Measurements from ENCODE around the gene CCDC88A.
"Not testable (repeated sequence)": the region's sequence is repeated elsewhere in the genome, so short reads cannot be mapped to it uniquely, and the experiment has no call there.

CCDC88A gene

DNA sequence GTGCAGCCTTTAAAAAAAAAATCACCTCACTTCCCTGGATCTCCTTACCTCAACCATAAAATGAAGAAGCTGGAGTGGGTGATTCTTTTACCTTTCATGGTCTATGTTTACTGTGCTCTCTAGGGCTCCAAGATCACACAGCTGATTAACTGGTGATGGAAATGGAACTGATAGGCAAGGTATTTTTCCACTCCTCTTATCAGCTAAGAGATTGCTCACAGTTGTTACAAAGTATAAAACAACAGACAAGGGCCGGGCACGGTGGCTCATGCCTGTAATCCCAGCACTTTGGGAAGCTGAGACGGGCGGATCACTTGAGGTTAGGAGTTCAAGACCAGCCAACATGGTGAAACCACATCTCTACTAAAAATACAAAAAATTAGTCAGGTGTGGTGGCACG lies 172.6 kb downstream of the CCDC88A start:
- no peak overlapping the region for H3K27ac ChIP-seq (ENCODE audit: low read length, poor library complexity, severe bottlenecking)
- H3K36me3 ChIP-seq (ENCODE audit: control insufficient read depth in 1 of 2, insufficient read depth in 2 of 2, low read depth in 1 of 2, low read length in 2 of 2), result peaks cover 13 to 86% of the 10 kb centered on the region in 2 experiments
- no peak overlapping the region for H3K14ac ChIP-seq (ENCODE audit: low read length in 2 of 2)
- no peak overlapping the region for H3K23ac ChIP-seq (ENCODE audit: low read length in 2 of 2)
- no peak overlapping the region for H3K4ac ChIP-seq (ENCODE audit: low read depth in 1 of 2, low read length in 2 of 2)
- H3K9ac ChIP-seq (ENCODE audit: low read length), result no peak overlapping the region
- no peaks in the 10 kb centered on the region for H3K27me3 ChIP-seq (ENCODE audit: control insufficient read depth in 1 of 2, insufficient read depth in 1 of 2, low read length in 2 of 2)
- H4K91ac ChIP-seq (ENCODE audit: low read length), result no peak overlapping the region
- 88% methylated on average over 5 of the region's 5 CpGs for WGBS
- H3K9me3 ChIP-seq (ENCODE audit: control insufficient read depth, low read length), result no peaks in the 10 kb centered on the region
- no peak overlapping the region for H2BK120ac ChIP-seq (ENCODE audit: low read depth, low read length)
- no peak overlapping the region for H3K4me3 ChIP-seq (ENCODE audit: insufficient read depth in 1 of 2, low read depth in 1 of 2, low read length in 2 of 2)
- H2BK5ac ChIP-seq (ENCODE audit: low read depth, low read length, poor library complexity, severe bottlenecking), result no peak overlapping the region
- H2BK12ac ChIP-seq (ENCODE audit: low read length in 2 of 2), result no peak overlapping the region
- no peak overlapping the region for H2BK15ac ChIP-seq (ENCODE audit: low read depth, poor library complexity, severe bottlenecking)
- no peak overlapping the region for H3K4me2 ChIP-seq (ENCODE audit: low read length, poor library complexity, severe bottlenecking)
- H2AK5ac ChIP-seq (ENCODE audit: low read length, severe bottlenecking), result no peak overlapping the region
- no peak overlapping the region for H3K18ac ChIP-seq (ENCODE audit: low read depth in 1 of 2, low read length in 2 of 2)
- no peak overlapping the region for H4K8ac ChIP-seq (ENCODE audit: low read length)
- no peaks in the 10 kb centered on the region for H3K4me1 ChIP-seq (ENCODE audit: control insufficient read depth, insufficient read depth, low read depth, low read length)
- no peaks in the 10 kb centered on the region for H3K79me1 ChIP-seq (replicated peaks; ENCODE audit: low read length, poor library complexity, severe bottlenecking)
- no peak overlapping the region for H2AFZ ChIP-seq (ENCODE audit: low read depth, low read length)
- DNase-seq, result no peak

DNA sequence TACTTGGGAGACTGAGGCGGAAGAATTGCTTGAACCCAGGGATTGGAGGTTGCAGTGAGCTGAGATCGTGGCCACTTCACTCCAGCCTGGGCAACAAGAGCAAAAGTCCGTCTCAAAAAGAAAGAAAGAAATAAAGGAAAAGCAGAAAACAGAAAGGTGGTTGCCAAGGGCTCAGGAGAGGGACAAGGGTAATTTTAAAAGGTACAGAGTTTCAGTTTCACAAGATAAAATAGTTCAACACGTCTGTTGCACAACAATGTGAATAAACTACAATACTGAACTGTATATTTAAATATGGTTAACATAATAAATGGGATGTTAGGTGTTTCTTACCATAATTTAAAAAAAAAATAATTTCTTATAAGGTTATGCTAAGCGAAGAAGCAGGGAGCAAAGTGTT lies 174.2 kb downstream of the CCDC88A start:
- no peak overlapping the region for H3K4ac ChIP-seq (ENCODE audit: low read depth in 1 of 2, low read length in 2 of 2)
- no peak overlapping the region for H3K23ac ChIP-seq (ENCODE audit: low read length in 2 of 2)
- H3K9me3 ChIP-seq (ENCODE audit: control insufficient read depth, low read length), result no peaks in the 10 kb centered on the region
- H3K27me3 ChIP-seq (ENCODE audit: control insufficient read depth in 1 of 2, insufficient read depth in 1 of 2, low read length in 2 of 2), result no peaks in the 10 kb centered on the region
- no peak overlapping the region for H3K4me2 ChIP-seq (ENCODE audit: low read length, poor library complexity, severe bottlenecking)
- WGBS, result 100% methylated on average over 2 of the region's 5 CpGs
- no peak overlapping the region for H2BK5ac ChIP-seq (ENCODE audit: low read depth, low read length, poor library complexity, severe bottlenecking)
- H2BK12ac ChIP-seq (ENCODE audit: low read length in 2 of 2), result no peak overlapping the region
- DNase-seq, result no peak
- no peak overlapping the region for H3K4me3 ChIP-seq (ENCODE audit: insufficient read depth in 1 of 2, low read depth in 1 of 2, low read length in 2 of 2)
- H2AK5ac ChIP-seq (ENCODE audit: low read length, severe bottlenecking), result no peak overlapping the region
- no peaks in the 10 kb centered on the region for H3K79me1 ChIP-seq (replicated peaks; ENCODE audit: low read length, poor library complexity, severe bottlenecking)
- no peak overlapping the region for H4K8ac ChIP-seq (ENCODE audit: low read length)
- H3K27ac ChIP-seq (ENCODE audit: low read length, poor library complexity, severe bottlenecking), result no peak overlapping the region
- H3K14ac ChIP-seq (ENCODE audit: low read length in 2 of 2), result no peak overlapping the region
- peaks cover 14 to 81% of the 10 kb centered on the region in 2 experiments for H3K36me3 ChIP-seq (ENCODE audit: control insufficient read depth in 1 of 2, insufficient read depth in 2 of 2, low read depth in 1 of 2, low read length in 2 of 2)
- no peaks in the 10 kb centered on the region for H3K4me1 ChIP-seq (ENCODE audit: control insufficient read depth, insufficient read depth, low read depth, low read length)
- no peak overlapping the region for H4K91ac ChIP-seq (ENCODE audit: low read length)
- H3K9ac ChIP-seq (ENCODE audit: low read length), result no peak overlapping the region
- no peak overlapping the region for H2BK15ac ChIP-seq (ENCODE audit: low read depth, poor library complexity, severe bottlenecking)
- H2AFZ ChIP-seq (ENCODE audit: low read depth, low read length), result no peak overlapping the region
- no peak overlapping the region for H3K18ac ChIP-seq (ENCODE audit: low read depth in 1 of 2, low read length in 2 of 2)
- no peak overlapping the region for H2BK120ac ChIP-seq (ENCODE audit: low read depth, low read length)

DNA sequence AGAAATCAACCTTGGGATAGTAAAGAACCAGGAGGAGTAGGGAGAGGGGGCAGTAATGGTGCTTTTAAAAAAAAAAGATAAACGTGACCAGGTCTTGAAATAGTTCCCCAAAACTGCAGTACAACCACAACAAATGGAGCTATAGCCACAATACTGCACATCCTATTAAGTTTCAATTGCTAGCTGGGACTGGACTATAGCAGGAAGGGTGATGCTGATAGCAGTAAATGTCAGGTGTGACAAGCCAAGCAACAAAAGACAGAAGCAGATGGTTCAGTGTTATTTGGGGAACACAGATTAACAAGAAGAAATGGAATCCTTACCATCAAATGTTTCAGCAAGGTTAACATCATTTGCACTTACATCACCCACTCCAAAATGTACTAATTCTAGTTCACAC lies 177.0 kb downstream of the CCDC88A start:
- Histone ChIP-seq H3K14ac (ENCODE audit: low read length in 2 of 2) (no peak overlapping the region), H3K79me1 (replicated peaks; ENCODE audit: low read length, poor library complexity, severe bottlenecking) (no peaks in the 10 kb centered on the region), H4K91ac (ENCODE audit: low read length) (no peak overlapping the region), H3K9ac (ENCODE audit: low read length) (no peak overlapping the region), H3K4me1 (ENCODE audit: control insufficient read depth, insufficient read depth, low read depth, low read length) (no peaks in the 10 kb centered on the region), H2BK5ac (ENCODE audit: low read depth, low read length, poor library complexity, severe bottlenecking) (no peak overlapping the region), H3K4me2 (ENCODE audit: low read length, poor library complexity, severe bottlenecking) (no peak overlapping the region), H3K9me3 (ENCODE audit: control insufficient read depth, low read length) (no peaks in the 10 kb centered on the region), H4K8ac (ENCODE audit: low read length) (no peak overlapping the region), H3K23ac (ENCODE audit: low read length in 2 of 2) (no peak overlapping the region), H3K36me3 (ENCODE audit: control insufficient read depth in 1 of 2, insufficient read depth in 2 of 2, low read depth in 1 of 2, low read length in 2 of 2) (peaks cover 7 to 75% of the 10 kb centered on the region in 2 experiments), H2BK12ac (ENCODE audit: low read length in 2 of 2) (no peak overlapping the region), H2BK15ac (ENCODE audit: low read depth, poor library complexity, severe bottlenecking) (no peak overlapping the region), H3K27me3 (ENCODE audit: control insufficient read depth in 1 of 2, insufficient read depth in 1 of 2, low read length in 2 of 2) (no peaks in the 10 kb centered on the region), H2BK120ac (ENCODE audit: low read depth, low read length) (no peak overlapping the region), H3K18ac (ENCODE audit: low read depth in 1 of 2, low read length in 2 of 2) (no peak overlapping the region), H2AK5ac (ENCODE audit: low read length, severe bottlenecking) (no peak overlapping the region), H3K4me3 (ENCODE audit: insufficient read depth in 1 of 2, low read depth in 1 of 2, low read length in 2 of 2) (no peak overlapping the region), H2AFZ (ENCODE audit: low read depth, low read length) (no peak overlapping the region), H3K4ac (ENCODE audit: low read depth in 1 of 2, low read length in 2 of 2) (no peak overlapping the region), H3K27ac (ENCODE audit: low read length, poor library complexity, severe bottlenecking) (no peak overlapping the region)
- no peak for DNase-seq
- WGBS, result no CpG with 5 or more reads among the region's 1 CpG

DNA sequence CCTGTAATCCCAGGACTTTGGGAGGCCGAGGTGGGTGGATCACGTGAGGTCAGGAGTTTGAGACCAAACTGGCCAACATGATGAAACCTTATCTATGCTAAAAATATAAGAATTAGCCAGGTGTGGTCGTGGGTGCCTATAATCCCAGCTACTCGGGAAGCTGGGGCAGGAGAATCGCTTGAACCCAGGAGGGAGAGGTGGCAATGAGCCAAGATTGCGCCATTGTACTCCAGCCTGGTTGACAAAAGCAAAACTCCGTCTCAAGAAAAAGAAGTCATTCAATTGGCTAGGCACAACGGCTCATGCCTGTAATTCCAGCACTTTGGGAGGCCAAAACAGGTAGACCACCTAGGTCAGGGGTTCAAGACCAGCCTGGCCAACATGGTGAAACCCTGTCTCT lies 178.1 kb downstream of the CCDC88A start:
- not testable (repeated sequence) for H2AK5ac ChIP-seq (ENCODE audit: low read length, severe bottlenecking); H2BK15ac ChIP-seq (ENCODE audit: low read depth, poor library complexity, severe bottlenecking); H3K23ac ChIP-seq (ENCODE audit: low read length in 2 of 2); H3K9ac ChIP-seq (ENCODE audit: low read length); H3K4me1 ChIP-seq (ENCODE audit: control insufficient read depth, insufficient read depth, low read depth, low read length); H3K4me2 ChIP-seq (ENCODE audit: low read length, poor library complexity, severe bottlenecking); H2BK12ac ChIP-seq (ENCODE audit: low read length in 2 of 2); H3K4ac ChIP-seq (ENCODE audit: low read depth in 1 of 2, low read length in 2 of 2); H3K27me3 ChIP-seq (ENCODE audit: control insufficient read depth in 1 of 2, insufficient read depth in 1 of 2, low read length in 2 of 2); H4K8ac ChIP-seq (ENCODE audit: low read length); H3K18ac ChIP-seq (ENCODE audit: low read depth in 1 of 2, low read length in 2 of 2); H2BK120ac ChIP-seq (ENCODE audit: low read depth, low read length); H4K91ac ChIP-seq (ENCODE audit: low read length); H3K9me3 ChIP-seq (ENCODE audit: control insufficient read depth, low read length); H3K79me1 ChIP-seq (replicated peaks; ENCODE audit: low read length, poor library complexity, severe bottlenecking); H3K4me3 ChIP-seq (ENCODE audit: insufficient read depth in 1 of 2, low read depth in 1 of 2, low read length in 2 of 2); H2AFZ ChIP-seq (ENCODE audit: low read depth, low read length); H3K14ac ChIP-seq (ENCODE audit: low read length in 2 of 2); DNase-seq; H2BK5ac ChIP-seq (ENCODE audit: low read depth, low read length, poor library complexity, severe bottlenecking); H3K27ac ChIP-seq (ENCODE audit: low read length, poor library complexity, severe bottlenecking)
- peaks cover 7 to 72% of the 10 kb centered on the region in 2 experiments for H3K36me3 ChIP-seq (ENCODE audit: control insufficient read depth in 1 of 2, insufficient read depth in 2 of 2, low read depth in 1 of 2, low read length in 2 of 2)
- WGBS, result 99% methylated on average over 8 of the region's 8 CpGs
